Nephron (organoid): ENCODE results near the gene PRPH.

Source experiments
- H3K27ac Mint-ChIP-seq, 3 experiments: 2 replicates each; pipeline ENCODE4 v1.8.0; 2020; ENCODE audit warnings: mixed read lengths in 3 of 3, mild to moderate bottlenecking in 2 of 3, moderate library complexity in 1 of 3
- H3K27me3 Mint-ChIP-seq: 2 replicates; pipeline ENCODE4 v1.8.0; 2021; ENCODE audit warnings: low read depth, mild to moderate bottlenecking, moderate library complexity, mixed read lengths
- H3K36me3 Mint-ChIP-seq: 2 replicates; pipeline ENCODE4 v1.8.0; 2020; ENCODE audit warnings: low read depth, mixed read lengths
- H3K4me1 Mint-ChIP-seq: 2 replicates; pipeline ENCODE4 v1.8.0; 2020; ENCODE audit warnings: mixed read lengths
- H3K4me3 Mint-ChIP-seq, 3 experiments: 2 replicates each; pipeline ENCODE4 v1.8.0; 2020; ENCODE audit warnings: mild to moderate bottlenecking in 3 of 3, mixed read lengths in 3 of 3, moderate library complexity in 2 of 3
- H3K9me3 Mint-ChIP-seq: 2 replicates; pipeline ENCODE4 v1.8.0; 2020; ENCODE audit warnings: mixed read lengths
- TF ChIP-seq, protein P1 (sequence below), 3 experiments: fragments of 200-600 bp; sonication (generic); IDR thresholded peaks; one replicate each; pipeline ENCODE4 v1.5.0; 2021; ENCODE audit warnings: antibody characterized with exemption in 3 of 3; ENCODE audit not compliant: unreplicated experiment in 3 of 3

The PRPH gene

DNA sequence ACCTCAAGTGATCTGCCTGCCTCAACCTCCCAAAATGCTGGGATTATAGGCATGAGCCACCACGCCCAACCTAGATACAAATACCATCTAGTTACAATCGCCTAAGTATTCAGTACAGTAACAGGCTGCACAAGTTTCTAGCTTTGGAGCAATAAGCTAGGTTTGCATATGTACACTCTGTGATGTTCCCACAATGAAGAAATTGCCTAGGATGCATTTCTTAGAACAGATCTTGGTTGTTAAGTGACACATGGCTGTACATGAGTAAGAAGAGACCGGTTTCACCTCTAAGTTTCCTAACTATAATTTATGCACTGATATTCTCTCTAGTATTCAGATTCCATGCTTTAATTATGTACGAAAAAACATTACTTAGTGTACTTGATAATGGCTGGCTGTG is 35.5 kb upstream of the PRPH start:
- Mint-ChIP-seq H3K4me1 (peaks cover 24% of the 10 kb centered on the region), H3K4me3 (no peak overlapping the region), H3K27me3 (no peaks in the 10 kb centered on the region), H3K36me3 (no peaks in the 10 kb centered on the region), H3K27ac (peak overlapping the region; percentile 43 to 96 (median 94)), H3K9me3 (no peaks in the 10 kb centered on the region)
- TF ChIP-seq, protein P1, sequence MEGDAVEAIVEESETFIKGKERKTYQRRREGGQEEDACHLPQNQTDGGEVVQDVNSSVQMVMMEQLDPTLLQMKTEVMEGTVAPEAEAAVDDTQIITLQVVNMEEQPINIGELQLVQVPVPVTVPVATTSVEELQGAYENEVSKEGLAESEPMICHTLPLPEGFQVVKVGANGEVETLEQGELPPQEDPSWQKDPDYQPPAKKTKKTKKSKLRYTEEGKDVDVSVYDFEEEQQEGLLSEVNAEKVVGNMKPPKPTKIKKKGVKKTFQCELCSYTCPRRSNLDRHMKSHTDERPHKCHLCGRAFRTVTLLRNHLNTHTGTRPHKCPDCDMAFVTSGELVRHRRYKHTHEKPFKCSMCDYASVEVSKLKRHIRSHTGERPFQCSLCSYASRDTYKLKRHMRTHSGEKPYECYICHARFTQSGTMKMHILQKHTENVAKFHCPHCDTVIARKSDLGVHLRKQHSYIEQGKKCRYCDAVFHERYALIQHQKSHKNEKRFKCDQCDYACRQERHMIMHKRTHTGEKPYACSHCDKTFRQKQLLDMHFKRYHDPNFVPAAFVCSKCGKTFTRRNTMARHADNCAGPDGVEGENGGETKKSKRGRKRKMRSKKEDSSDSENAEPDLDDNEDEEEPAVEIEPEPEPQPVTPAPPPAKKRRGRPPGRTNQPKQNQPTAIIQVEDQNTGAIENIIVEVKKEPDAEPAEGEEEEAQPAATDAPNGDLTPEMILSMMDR (IDR thresholded peaks at IDR 0.05; ENCODE audit: unreplicated experiment in 3 of 3), result no peak

DNA sequence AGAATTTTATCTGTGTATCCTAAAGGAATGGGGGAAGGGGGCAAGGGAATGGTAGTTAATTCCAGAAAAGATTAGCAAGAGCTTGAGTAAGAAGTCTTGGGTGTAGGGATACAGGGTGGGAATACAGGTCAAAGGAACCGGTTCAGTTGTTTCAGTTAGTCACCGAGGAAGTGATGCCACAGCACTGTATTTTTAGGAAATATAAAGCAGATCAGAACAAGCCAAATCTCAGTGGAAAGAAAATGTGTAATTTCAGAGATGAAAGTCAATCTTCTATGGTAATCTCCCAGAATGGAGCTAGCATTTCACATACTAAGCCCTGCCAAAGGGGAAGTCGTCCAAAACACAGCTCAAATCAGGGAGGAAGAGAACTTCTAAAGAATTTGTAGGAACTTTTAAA is 34.8 kb upstream of the PRPH start:
- Mint-ChIP-seq H3K9me3 (no peaks in the 10 kb centered on the region), H3K27ac (peak overlapping the region; percentile 73 to 96 (median 94)), H3K27me3 (no peaks in the 10 kb centered on the region), H3K36me3 (no peaks in the 10 kb centered on the region), H3K4me1 (peaks cover 24% of the 10 kb centered on the region), H3K4me3 (peak overlapping the region; percentile 2 to 50 (median 44))
- TF ChIP-seq, protein P1 (IDR thresholded peaks at IDR 0.05; ENCODE audit: unreplicated experiment in 3 of 3), result no peak

DNA sequence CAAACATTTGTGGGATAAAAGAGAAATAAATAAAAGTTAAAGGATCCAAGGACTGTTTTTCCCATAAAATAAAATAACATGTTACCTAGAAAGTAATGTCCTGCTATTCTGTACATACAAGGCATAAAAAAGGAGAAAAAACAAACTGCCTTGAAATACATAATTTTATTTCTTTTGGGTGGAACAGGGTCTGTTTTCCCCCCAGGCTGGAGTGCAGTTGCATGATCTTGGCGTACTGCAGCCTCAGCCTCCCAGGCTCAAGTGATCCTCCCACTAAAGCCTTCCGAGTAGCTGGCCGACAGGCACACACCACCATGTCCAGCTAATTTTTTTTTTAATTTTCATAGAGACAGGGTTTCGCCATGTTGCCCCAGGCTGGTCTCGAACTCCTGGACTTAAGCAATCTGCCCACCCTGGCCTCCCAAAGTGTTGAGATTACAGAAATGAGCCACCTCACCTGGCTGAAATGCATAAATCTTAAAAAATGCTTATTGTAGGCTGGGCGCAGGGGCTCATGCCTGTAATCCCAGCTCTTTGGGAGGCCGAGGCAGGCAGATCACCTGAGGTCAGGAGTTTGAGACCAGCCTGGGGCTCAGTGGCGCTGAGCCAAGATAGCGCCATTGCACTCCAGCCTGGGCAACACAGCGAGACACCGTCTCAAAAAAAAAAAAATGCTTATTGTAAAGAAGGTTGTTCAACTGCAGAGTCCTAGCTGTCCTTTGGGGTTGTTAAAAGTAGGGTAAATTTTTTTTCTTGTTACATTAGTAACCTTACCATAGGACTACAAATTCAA is 34.2 kb upstream of the PRPH start:
- Mint-ChIP-seq H3K4me1 (peaks cover 24% of the 10 kb centered on the region), H3K27me3 (no peaks in the 10 kb centered on the region), H3K36me3 (no peaks in the 10 kb centered on the region), H3K27ac (peak overlapping the region; percentile 73 to 96 (median 94)), H3K9me3 (no peaks in the 10 kb centered on the region), H3K4me3 (peak overlapping the region in 2 of 3 experiments; percentile 44 to 50)
- TF ChIP-seq, protein P1 (IDR thresholded peaks at IDR 0.05; ENCODE audit: unreplicated experiment in 3 of 3), result no peak

DNA sequence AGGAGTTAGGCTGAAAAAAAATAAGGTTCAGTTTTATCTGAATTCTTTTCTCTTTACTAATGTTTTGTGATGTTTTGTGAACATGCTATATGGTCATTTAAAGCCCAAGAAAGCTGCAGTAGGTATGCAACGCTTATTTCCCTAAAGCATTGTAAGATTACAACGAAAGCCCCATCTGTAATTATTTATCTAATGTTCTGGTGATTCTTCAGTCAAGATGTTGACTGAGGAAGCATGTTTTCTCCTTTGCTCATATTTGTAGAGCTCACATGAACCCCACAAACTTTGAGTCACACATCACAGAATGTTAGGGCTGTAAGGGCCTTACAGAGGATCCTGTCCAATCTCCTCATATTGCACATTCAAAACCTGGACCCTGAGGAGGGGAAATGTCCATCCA is 33.2 kb upstream of the PRPH start:
- Mint-ChIP-seq H3K4me1 (peaks cover 24% of the 10 kb centered on the region), H3K9me3 (no peaks in the 10 kb centered on the region), H3K27ac (peak overlapping the region in 1 of 3 experiments; percentile 56), H3K27me3 (no peaks in the 10 kb centered on the region), H3K4me3 (no peak overlapping the region), H3K36me3 (no peaks in the 10 kb centered on the region)
- TF ChIP-seq, protein P1 (IDR thresholded peaks at IDR 0.05; ENCODE audit: unreplicated experiment in 3 of 3), result no peak

DNA sequence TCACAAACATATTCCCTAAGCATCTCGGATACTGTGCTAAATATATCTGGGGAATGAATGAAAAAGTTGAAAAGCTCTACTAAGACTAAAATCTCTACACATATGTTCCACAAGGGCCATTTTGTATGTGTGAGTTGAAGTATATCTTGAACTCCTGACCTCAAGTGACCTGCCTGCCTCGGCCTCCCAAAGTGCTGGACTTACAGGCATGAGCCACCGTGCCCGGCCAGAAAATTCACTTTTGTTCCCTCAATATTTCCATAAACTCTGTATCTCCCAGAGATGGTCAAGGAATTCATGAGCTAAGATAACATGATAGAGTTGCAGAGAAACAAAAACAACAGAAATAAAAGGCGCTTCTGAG is 31.6 kb upstream of the PRPH start:
- peak overlapping the region; percentile 91 to 93 (median 91) for H3K4me3 Mint-ChIP-seq
- no peaks in the 10 kb centered on the region for H3K9me3 Mint-ChIP-seq
- peak overlapping the region; percentile 0 to 60 (median 3) for H3K27ac Mint-ChIP-seq
- TF ChIP-seq, protein P1 (IDR thresholded peaks at IDR 0.05; ENCODE audit: unreplicated experiment in 3 of 3), result no peak
- peaks cover 24% of the 10 kb centered on the region for H3K4me1 Mint-ChIP-seq
- no peaks in the 10 kb centered on the region for H3K27me3 Mint-ChIP-seq
- peaks cover under 1% of the 10 kb centered on the region for H3K36me3 Mint-ChIP-seq

DNA sequence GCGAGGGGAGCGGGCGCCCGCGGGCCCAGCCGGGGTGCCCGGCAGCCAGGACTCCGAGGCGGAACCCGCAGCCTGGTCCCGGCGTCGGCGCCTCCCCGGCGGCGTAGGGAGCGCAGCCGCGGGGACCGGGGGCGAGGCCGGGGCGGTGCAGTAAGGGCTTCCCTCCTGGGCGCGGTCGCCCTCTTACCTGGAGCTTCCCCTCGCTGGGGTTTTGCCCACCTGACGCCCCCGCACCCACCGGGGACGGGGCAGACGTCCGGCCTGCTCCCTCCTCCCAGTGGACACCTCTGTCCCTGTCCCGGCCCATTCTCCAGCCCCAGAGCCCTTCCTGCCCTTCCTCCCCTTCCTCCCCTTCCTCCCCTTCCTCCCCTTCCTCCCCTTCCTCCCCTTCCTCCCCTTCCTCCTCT is 30.5 kb upstream of the PRPH start:
- Mint-ChIP-seq H3K4me3 (peak overlapping the region; percentile 93 to 94 (median 93)), H3K36me3 (peaks cover 8% of the 10 kb centered on the region), H3K9me3 (no peaks in the 10 kb centered on the region), H3K27ac (peak overlapping the region; percentile 60 to 93 (median 91)), H3K27me3 (no peaks in the 10 kb centered on the region), H3K4me1 (peaks cover 27% of the 10 kb centered on the region)
- TF ChIP-seq, protein P1 (IDR thresholded peaks at IDR 0.05; ENCODE audit: unreplicated experiment in 3 of 3), result no peak
